HG03432 (cell line): ENCODE measurements around the gene APLP2.
A peak's percentile ranks its signal among the peaks of the same experiment; 100 is the strongest.
"Not testable (repeated sequence)": the region's sequence is repeated elsewhere in the genome, so short reads cannot be mapped to it uniquely, and the experiment has no call there.

Source experiments
- ATAC-seq: cut with Tn5 transposase; IDR thresholded peaks from one replicate; pipeline ENCODE4 v1.9.1; 2021; ENCODE audit warnings: mild to moderate bottlenecking, moderate library complexity; ENCODE audit not compliant: unreplicated experiment

The APLP2 gene

DNA sequence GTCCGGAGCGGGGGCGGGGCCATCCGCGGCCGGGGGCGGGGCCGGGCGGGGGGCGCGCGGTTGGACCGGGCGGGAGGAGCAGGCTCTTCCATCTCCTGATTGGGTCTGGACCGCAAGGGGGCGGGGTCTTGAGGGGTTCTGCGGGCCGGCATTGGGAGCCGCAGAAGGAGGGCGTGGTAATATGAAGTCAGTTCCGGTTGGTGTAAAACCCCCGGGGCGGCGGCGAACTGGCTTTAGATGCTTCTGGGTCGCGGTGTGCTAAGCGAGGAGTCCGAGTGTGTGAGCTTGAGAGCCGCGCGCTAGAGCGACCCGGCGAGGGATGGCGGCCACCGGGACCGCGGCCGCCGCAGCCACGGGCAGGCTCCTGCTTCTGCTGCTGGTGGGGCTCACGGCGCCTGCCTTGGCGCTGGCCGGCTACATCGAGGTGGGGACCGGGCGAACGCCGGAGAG lies at the start of gene APLP2:
TSS of gene APLP2 (plus strand) at position 236 of the 450 bp plus-strand sequence. CDS start at position 320, 84 bp downstream.
- peak; percentile 97 for ATAC-seq

DNA sequence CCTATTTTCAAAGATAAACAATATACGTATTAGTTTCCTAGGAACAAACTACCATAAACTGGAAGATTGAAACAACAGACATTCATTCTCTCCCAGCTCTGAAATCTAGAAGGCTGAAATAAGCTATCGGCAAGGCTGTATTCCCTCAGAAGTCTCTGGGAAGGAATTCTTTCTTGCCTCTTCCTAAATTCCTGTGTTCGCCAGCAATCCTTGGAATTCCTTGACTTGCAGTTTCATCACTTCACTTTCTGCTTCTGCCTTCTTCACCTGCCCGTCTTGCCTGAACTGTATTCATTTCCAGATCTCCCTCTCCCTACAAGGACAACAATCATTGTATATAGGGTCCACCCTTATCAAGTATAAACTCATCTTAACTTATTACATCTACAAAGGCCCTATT lies 49.4 kb upstream of the APLP2 start:
- no peak for ATAC-seq

GRCh38 chr11:130021606-130022005 lies 48.1 kb upstream of the APLP2 start:
- ATAC-seq, result not testable (repeated sequence)

- ATAC-seq, result peak; percentile 30
These were observed 46.9 kb upstream of the APLP2 start for GRCh38 chr11:130022799-130023198.

- peak; percentile 97 for ATAC-seq
These were observed 46.5 kb upstream of the APLP2 start for GRCh38 chr11:130023204-130023603.

DNA sequence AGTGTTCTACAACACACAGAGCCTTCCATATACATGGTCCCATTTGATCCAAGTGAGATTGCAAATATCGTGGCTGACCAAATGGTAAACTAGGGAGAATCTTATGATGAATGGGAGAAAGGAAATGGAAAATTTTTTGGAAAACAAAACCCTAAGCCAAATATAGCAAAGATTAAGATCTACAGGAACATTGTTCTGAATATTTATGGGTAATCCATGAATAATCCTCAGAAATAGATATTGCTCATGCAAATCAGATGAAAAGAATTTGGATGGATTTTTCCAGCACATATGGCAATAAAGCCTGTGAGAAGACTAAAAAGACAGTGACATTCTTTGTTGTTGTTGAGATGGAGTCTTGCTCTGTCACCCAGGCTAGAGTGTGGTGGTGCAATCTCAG lies 45.3 kb upstream of the APLP2 start:
- ATAC-seq, result no peak

DNA sequence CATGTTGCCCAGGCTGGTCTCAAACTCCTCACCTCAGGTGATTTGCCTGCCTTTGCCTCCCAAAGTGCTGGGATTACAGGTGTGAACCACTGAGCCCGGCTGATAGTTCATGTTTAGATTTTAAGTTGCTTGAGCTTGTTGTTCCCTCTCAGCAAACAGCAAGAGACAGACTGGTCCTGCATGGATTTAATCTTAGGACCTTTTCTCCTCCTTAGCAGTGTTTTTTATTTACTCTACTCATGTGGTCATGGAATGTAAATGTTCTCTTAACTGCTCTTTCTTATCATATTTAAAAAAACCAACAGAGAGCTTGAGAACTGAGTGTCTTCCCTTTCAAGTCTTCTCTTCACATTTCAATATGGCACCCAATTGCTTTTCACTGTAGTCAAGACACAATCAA lies 44.3 kb upstream of the APLP2 start:
- ATAC-seq, result no peak

GRCh38 chr11:130029137-130029536 lies 40.6 kb upstream of the APLP2 start:
- peak; percentile 46 for ATAC-seq

GRCh38 chr11:130031056-130031455 lies 38.6 kb upstream of the APLP2 start:
- ATAC-seq, result no peak

- no peak for ATAC-seq
These were observed 37.7 kb upstream of the APLP2 start for GRCh38 chr11:130031945-130032344.

DNA sequence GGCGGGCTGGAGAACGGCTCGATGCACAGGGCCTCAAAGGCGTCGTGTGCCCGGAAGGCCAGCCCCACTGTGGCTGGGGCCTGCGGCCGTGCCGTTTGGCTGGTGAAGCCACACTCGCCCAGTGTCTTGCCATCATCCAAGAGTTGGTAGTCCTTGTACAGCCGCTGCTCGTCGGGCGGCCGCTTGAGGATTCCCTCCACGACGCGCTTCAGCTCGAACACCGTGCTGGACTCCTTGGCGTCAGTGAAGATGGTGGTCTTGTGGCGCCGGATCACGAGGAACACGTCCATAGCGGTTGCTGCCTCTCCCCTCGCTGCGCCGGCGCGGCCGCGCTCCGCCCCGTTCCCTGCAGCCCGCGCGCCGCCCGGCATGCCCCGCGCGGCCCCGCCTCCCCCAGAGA lies 36.8 kb upstream of the APLP2 start:
- no peak for ATAC-seq

DNA sequence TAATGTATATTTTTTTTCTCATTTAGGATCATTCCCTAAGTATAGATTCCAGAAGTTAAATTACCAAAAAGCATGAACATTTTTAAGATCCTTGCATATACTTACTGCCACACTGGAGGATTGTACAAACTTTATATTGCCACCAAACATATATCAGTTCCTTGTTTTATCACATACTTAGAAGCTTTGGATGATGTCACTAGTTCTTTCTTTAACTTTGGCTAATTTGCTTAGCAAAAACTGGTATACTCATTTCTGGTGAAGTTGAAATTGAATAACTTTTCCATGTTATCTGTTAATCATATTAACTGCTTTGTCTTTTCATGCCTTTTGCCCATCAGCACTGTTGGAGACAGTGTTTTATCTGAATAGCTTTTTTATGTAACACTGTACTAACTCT lies 35.5 kb upstream of the APLP2 start:
- ATAC-seq, result no peak

DNA sequence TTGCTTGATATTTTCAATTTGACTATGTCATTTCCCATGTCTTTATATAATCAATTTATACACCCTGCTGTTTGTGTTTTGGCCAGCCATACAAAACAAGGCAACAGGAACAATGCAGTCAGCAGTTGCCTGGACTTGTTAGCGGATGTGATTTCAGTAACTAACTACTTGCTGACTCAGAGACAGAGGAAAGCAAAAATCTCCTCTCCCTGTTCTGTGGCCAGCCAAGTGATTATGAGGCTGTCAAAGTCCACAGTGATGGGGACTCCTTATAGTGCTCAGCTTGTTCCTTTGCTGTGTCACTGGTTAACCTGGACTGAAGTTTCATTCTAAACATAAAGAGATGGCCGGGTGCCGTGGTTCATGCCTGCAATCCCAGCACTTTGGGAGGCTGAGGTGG lies 32.6 kb upstream of the APLP2 start:
- no peak for ATAC-seq

GRCh38 chr11:130037881-130038585 lies 31.7 kb upstream of the APLP2 start:
- ATAC-seq, result peak; percentile 44

- ATAC-seq, result no peak
These were observed 29.3 kb upstream of the APLP2 start for GRCh38 chr11:130040281-130040940.

- ATAC-seq, result no peak
These were observed 27.6 kb upstream of the APLP2 start for GRCh38 chr11:130042093-130042591.

DNA sequence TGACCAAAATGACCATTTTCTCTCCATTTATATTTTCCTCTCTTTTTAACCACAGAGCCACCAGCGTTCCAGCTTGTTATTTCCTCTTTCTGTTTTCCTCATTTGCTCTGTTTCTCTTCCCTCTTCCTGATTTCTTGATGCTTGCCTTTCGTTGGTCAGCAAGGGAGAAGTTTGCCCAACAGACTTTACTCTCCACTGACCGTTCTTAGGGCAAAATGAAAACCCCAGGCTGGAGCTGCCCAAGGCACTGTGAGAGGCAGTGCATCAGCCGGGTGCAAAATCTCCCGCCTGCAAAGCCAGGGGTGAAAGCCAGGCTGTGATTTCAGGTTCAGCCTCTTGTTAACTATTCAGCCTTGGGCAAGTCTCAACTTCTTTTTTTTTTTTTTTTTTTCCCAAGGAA lies 26.1 kb upstream of the APLP2 start:
- ATAC-seq, result no peak

GRCh38 chr11:130047141-130047540 lies 22.6 kb upstream of the APLP2 start:
- ATAC-seq, result no peak

- no peak for ATAC-seq
These were observed 20.3 kb upstream of the APLP2 start for GRCh38 chr11:130049328-130049771.

- ATAC-seq, result no peak
These were observed 19.4 kb upstream of the APLP2 start for GRCh38 chr11:130050257-130050656.

GRCh38 chr11:130051082-130051481 lies 18.6 kb upstream of the APLP2 start:
- no peak for ATAC-seq

DNA sequence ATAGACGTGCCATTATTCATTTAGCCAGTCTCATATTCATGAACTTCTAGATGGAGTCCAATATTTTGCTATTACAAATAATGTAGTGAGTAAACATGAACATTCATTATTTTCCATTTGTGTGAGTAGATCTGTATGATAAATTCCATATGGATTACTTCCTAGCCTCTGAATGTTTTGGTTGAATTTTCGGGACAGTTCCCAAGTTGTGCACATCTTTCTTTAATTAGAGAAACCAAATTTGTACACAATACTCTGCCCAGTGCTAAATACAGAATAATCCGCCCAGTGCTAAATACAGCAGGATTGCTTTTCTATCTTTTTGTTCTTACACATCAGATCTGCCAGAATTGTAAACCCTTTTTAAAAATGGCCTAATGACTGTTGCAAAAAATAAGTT lies 17.1 kb upstream of the APLP2 start:
- no peak for ATAC-seq
